GM19035 (cell line): ENCODE measurements around the gene TSPAN14.

Experiments
- ATAC-seq: cut with Tn5 transposase; IDR thresholded peaks from one replicate; pipeline ENCODE4 v1.9.1; 2021; ENCODE audit not compliant: unreplicated experiment

The TSPAN14 gene

DNA sequence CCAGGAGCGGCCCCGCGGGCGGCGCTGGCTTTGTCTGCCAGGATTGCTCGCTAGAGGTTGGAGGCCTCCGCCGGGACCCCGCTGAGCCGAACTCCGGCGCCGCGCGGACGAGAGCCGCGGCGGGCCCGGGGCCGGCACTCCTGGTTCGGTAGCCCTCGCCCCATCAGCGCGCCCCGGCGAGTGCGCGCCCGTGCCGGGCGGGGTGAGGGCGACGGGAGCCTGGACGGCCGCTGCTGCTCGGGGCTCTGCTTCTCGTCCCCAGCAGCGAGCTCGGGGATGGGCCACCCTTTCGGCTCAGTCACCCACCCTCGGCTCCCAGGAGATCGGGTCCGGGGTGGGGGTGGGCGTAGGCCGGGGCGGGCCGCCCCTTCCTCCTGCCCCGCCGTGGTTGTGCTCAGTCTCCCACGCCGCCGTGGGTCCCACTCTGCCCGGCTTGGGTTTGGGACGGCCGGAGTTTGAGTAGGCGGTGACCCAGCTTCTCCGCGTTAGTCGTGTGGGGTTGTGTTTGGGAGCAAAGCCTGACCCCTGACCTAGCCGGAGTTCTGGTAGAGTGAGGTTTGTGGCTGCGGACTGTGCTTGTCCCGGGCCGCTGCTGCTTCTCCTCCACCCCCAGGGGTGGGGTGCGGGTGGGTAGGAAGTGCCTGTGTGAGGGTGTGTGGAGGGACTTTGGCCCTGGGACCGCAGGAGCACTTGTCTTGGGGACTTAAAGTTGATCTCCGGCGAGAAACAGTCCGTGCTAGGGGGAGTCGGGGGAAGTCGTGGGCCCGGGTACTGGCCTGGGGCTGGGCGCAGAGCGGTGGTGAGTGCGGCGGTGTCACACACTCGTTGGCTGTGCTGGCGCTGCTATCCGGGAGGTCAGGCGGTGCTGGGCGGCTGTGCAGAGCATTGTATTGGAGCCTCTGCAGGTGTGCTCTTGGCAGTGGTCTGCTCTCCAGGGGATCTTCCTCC, 677 bp downstream of the TSPAN14 start:
- peak; percentile 28 for ATAC-seq

- no peak for ATAC-seq
Measured at GRCh38 chr10:80455461-80456349, 1.6 kb downstream of the TSPAN14 start.

GRCh38 chr10:80457554-80458262, 3.6 kb downstream of the TSPAN14 start:
- ATAC-seq: no peak

GRCh38 chr10:80458263-80458625, 4.1 kb downstream of the TSPAN14 start:
- ATAC-seq: no peak

DNA sequence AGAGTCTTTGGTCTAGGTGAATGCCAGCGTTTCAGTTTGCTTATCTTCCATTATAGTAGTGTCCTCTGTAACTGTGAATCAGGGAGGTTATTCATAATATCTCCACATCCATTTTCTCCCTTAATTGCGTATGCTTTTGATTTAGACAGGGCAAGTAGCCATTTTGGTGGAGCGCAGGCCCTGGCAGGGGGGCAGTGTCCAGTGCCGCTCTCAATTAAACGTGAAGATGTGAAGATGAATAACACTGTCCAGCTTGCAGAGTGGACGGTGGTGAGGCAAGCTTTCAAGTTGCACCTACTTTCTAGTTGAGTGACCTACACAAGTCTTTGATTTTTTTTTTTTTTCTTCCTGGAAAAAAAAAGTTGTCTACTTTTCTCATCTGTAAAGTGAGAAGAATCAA, 4.5 kb downstream of the TSPAN14 start:
- ATAC-seq: no peak

GRCh38 chr10:80459047-80459865, 5.1 kb downstream of the TSPAN14 start:
- ATAC-seq: peak; percentile 36

- ATAC-seq: no peak
Measured at GRCh38 chr10:80460399-80461207, 6.5 kb downstream of the TSPAN14 start.

DNA sequence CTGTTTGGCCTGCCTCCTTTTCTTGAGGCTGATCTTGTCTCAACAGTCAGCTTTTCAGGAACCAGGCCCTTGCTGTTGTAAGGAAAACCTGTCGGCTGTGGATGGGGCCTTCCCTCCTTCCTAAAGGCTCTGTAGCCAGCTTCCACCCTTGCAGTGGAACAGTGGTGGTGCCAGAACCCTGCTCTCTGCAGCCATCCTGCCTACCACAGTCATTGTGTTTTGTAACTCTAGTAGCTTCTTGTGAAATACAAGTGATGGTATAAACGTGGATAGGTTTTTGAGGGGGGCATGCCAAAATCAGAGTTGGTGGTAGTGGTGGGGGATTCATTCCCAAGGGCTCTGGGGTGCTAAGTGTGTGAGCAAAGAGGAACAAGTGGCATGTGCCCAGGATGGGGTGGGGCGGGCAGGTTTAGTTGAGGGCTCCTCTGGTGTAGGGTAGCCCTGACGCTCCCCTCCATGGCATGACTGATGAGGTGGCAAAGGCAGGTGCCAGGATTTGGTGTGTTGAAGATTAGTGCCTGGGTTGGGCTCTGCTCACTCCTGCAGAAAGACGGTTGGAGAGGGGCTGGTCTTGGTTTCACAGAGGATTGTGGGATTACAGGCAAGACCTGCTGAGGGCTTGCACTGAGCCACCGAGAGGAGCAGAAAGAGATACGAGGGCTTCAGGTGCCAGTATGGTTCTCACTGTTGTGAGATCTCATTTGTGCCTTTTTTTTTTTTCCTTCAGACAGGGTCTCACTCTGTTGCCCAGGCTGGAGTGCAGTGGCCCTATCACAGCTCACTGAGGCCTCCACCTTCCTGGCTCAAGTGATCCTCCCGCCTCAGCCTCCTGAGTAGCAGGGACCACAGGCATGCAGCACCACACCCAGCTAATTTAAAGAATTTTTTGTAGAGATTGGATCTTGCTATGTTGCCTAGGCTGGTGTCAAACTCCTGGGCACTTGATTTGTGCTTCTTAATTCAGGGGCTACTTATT, 7.4 kb downstream of the TSPAN14 start:
- no peak for ATAC-seq

DNA sequence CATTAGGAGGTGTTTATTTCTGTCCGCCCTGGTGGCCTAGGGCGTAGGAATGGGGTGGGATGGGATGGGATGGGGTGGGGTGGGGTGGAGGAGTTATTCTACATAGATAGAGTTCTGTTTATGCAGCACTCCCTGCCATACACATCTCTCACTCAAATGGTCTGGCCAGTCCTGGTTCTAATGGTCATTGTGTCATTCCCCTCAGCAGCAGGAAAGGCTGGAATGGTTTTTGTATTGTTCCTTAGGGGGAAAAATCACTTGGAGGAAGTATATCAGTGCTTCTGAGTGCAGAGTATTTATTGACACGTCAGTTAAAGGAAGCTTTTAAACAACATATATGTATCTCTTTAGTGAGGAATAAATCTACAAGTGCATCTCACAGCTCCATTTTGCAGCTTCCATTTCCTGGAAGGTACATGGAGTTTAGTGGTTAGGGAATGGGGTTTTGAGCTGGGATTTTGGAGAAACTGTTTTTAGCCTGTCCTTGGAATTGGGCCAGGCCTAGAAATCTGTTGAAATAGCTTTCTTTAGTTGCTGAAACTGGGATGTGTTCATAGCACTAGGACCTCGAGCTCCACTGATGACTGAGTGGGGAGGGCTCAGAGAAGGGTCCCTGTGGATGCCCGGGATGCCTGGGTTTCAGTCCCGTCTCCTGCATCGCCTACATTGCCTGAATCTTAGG, 8.3 kb downstream of the TSPAN14 start:
- ATAC-seq: no peak

- no peak for ATAC-seq
Measured at GRCh38 chr10:80462981-80463741, 9.1 kb downstream of the TSPAN14 start.

DNA sequence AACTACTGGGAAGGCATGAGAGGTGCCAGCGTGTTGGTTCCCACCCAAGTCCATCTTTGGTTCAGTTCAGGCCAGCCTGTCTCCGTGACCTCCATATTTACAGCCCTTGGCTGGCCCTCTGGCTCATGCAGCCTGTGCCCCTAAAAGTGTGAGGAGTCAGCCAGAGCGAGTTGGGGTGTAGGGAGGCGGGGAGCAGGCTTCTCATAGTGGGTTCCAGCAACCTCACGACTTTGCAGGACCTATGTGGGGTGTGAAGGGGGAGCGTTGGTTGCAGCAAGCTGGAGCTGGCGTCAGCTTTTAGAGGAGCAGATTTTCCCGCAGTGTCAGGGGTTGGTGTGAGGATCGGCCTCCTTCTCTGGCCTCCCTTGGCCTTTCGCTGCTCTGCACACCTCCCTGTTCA, 9.8 kb downstream of the TSPAN14 start:
- ATAC-seq: no peak

DNA sequence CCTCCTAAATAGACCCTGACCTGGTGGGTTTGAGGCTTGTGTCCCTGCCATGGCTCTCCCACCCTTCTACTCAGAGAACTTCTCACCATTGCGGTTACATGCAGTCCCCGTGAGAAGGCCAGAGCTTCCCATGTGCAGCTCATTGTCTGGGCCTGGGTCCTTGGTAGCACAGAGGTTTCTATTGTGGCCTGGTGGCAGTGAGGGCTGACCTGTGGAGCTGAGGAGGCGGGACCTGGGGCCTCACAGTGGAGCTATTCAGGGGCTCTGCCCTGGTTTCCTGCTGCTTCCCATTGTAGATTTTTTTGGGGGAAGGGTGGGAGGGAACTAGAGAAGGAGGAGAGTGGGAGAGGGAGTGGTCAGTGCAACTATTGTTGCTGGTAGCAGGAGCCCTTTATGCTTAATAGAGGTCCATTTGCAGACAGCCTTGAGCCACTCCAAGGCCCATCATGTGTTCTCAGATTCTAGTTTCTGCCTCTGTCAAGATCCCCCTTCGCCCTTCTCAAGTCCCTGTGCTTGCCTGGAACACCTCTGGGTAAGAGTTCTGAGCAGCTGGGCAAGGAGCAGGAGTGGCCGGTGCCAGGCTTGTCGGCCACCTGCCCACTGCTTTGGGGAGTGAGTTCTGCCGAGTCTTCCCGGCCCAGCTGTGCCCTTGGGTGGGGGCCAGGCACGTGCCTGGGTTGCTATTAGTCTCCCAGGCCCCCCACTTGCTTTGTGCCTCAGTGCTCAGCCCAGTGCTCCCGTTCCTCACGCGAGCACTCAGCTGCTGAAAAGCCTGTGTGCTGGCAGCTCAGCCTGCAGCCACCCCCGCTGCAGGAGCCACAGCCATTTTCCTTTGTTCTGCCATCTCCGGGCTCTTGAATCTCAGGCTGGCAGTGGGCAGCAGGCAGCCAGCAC, 10.7 kb downstream of the TSPAN14 start:
- no peak for ATAC-seq

DNA sequence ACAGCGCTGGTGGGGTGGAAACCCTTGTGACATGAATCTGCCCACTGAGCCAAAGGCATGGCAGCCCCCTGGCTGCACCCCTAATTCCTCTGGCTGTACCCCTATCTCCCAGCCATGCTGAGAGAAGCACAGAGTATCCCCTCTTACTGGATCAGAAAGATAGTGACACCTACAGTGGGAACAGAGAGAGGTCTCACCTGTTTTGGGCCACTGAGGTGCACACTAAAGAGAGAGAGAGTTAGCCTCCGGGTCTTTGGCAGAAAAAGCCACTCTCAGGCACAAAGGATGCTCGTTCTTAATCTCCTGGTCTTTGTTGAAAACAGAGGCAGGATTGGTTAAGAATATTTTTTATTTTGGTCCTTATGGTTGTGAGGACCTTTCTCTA, 11.3 kb downstream of the TSPAN14 start:
- no peak for ATAC-seq

DNA sequence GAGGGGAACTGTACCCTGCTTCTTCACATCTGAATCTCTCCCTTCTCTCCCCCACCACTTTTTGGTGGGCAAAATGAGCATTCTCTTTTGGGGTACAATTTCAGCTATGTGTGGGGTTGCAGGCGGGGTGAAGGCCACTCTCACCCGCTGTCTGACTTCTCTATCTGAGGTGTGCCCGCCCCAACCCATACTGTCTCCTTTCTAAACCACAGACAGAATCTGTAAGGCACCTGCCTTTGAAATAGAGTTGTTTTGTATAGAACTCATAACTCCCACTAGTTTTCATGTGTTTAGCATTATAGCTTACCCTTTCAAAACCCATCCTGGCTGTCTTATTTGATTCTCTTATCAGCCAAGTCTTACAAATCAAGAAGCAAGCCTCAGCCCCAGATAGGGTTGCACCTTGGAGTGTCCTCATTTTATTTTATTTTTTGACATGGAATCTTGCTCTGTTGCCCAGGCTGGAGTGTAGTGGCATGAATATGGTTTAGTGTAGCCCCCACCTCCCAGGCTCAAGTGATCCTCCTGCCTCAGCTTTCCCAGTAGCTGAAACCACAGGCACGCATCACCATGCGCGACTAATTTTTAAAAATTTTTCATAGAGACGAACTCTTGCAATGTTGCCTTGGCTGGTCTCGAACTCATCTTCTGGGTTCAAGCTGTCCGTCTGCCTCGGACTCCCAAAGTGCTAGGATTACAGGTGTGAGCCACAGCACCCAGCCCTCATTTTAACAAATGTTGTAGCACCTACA, 11.9 kb downstream of the TSPAN14 start:
- peak; percentile 40 for ATAC-seq

GRCh38 chr10:80466724-80467326, 12.7 kb downstream of the TSPAN14 start:
- ATAC-seq: no peak
